GM18951 (cell line): Measurements from ENCODE around the gene NSD1.

Experiments used
- POLR2A ChIP-seq: IDR thresholded peaks from 4 replicates; pipeline ENCODE4 v1.6.1; 2011; ENCODE audit warnings: mild to moderate bottlenecking; ENCODE audit not compliant: insufficient read length, insufficient read depth; ENCODE audit errors: extremely low read depth
- in situ Hi-C: fragments of 300-500 bp; cut with MboI; formaldehyde crosslinking; loops from one replicate; pipeline ENCODE4 v1.12.0; 2022; ENCODE audit warnings: low sequenced_read_pairs, mixed read lengths, inconsistent platforms; ENCODE audit not compliant: unreplicated experiment

The NSD1 gene

DNA sequence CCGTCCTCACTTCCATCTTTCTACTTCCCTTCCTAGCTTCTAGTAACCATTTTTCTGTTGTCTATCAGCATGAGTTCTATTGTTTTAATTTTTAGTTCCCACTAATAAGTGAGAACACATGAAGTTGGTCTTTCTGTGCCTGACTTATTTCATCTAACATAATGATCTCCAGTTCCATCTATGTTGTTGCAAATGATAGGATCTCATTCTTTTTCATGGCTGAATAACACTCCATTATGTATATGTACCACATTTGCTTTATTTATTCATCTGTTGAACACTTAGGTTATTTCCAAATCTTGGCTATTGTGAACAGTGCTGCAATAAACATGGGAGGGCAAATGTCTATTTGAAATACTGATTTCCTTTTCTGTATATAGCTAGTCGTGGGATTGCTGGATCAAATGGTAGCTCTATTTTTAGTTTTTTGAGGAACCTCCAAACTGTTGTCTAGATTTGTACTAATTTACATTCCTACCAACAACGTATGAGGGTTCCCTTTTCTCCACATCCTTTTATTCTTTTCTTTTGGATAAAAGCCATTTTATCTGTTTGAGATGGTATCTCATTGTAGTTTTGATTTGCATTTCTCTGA lies 50.3 kb downstream of the NSD1 start:
- no peak for TF ChIP-seq POLR2A
- in situ Hi-C loops, result no loop called here

DNA sequence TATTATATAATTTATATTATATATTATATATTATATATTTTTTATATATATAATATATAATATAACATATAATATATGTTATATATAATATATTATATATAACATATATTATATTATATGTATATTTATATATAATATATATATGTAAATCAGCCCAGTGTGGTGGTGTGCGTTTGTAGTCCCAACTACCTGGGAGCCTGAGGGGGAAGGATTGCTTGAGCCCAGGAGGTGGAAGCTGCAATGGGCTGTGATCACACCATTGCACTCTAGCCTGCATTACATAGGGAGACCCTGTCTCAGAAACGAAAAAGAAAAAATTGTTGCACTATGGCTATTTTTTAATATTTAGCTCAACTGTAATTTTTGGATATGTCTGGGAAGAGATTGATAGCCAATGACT lies 52.4 kb downstream of the NSD1 start:
- no peak for TF ChIP-seq POLR2A
- in situ Hi-C loops, result no loop called here

DNA sequence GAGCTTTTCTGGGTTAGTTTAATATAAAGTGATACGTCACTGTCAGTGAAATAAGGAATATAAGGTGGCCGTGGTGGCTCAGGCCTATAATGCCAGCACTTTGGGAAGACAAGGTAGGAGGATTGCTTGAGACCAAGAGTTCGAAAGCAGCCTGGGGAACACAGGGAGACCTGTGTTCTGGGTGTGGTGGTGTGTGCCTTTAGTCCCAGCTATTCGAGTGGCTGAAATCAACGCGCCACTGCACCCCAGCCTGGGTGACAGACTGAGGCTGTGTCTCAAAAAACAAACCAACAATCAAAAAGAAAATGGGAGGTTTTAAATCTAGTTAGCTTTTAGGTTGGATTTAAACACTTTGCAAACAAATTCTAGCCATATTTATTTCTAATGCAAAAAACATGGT lies 53.1 kb downstream of the NSD1 start:
- in situ Hi-C loops, result no loop called here
- TF ChIP-seq POLR2A, result no peak

DNA sequence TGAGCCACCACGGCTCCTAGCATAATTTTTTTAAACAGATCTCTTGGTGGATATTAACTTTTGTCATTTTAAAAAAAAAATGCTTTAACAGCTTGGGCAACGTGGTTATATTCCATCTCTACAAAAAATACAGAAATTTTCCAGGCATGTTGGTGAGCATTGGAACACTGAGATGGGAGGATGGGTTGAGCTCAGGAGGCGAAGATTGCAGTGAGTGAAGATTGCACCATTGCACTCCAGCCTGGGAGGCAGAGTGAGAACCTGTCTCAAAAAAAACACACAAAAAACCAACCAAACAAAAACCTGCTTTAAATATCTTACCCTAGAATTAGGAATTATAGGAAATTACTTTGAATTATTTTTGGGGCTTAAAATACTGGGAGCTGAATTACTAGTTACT lies 55.2 kb downstream of the NSD1 start:
- no peak for TF ChIP-seq POLR2A
- in situ Hi-C loops, result no loop called here

DNA sequence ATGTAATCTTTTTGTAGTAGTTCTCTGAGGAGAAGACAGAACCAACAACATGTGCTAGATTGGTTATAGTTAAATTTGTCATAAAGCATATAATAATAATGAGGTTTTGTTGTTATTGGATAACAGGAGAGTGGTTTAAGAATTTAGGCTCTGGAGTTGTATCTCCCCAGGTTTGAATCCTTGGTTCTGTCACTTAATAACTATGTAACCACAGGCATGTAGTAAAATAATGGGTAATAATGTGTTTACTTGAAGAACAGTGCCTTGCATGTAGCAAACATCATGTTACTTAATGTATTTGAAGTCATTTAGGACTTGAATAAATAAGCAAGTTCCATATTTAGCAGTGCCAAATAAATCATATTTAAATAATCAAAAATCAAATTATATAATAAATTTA lies 55.8 kb downstream of the NSD1 start:
- in situ Hi-C loops, result no loop called here
- no peak for TF ChIP-seq POLR2A

DNA sequence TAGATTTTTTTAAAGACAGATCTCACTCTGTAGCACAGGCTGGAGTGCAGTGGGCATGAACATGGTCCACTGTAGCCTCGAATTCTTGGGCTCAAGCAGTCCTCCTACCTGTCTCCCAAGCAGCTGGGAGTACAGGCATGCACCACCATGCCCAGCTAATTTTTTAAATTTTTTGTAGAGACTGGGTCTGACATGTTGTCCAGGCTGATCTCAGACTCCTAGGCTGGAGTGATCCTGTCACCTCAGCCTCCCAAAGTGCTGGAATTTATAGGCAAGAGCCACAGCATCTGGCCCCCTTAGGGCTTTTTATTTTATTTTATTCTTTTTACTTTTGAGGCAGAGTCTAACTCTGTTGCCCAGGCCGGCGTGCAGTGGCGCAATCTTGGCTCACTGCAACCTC lies 56.4 kb downstream of the NSD1 start:
- in situ Hi-C loops, result no loop called here
- TF ChIP-seq POLR2A, result no peak

DNA sequence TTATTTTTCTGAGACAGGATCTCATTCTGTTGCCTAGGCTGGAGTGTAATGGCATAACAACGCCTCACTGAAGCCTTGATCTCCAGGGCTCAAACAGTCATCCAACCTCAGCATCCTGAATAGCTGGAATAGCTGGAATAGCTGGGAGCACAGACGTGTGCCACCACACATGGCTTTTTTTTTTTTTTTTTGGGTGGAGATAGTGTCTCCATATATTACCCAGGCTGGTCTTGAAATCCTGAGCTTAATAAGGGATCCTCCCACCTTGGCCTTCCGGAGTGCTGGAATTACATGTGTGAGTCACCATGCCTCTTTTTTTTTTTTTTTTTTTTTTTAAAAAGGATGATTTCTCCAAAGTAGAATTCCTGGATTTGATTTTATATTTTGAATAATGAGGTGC lies 60.7 kb downstream of the NSD1 start:
- no peak for TF ChIP-seq POLR2A
- in situ Hi-C loops, result no loop called here

DNA sequence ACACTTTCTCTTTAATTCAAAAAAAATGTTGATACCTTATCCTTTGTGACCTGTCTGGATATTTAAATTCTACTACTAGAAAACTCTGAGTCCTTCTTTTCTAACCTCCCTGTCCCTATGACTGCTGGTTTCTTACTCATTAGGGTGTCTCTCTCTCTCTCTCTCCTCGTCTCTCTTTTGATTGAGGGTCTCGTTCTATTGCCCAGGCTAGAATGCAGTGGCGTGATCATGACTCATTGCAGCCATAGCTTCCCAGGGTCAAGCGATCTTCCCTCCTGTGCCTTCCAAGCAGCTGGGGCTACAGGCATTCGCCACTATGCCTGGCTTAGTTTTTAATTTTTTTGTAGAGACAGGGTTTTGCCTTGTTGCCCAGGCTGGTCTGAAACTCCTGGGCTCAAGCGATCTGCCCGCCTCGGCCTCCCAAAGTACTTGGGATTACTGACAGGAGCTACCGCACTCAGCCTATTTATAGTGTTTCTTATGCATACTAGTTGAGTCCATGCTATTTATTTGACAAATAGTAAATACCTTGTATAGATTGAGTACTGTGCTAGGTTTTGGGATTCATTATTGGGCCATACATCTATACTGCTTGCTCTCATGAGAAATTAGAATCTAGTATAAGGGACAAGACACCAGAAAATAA lies 61.9 kb downstream of the NSD1 start:
- TF ChIP-seq POLR2A, result no peak

DNA sequence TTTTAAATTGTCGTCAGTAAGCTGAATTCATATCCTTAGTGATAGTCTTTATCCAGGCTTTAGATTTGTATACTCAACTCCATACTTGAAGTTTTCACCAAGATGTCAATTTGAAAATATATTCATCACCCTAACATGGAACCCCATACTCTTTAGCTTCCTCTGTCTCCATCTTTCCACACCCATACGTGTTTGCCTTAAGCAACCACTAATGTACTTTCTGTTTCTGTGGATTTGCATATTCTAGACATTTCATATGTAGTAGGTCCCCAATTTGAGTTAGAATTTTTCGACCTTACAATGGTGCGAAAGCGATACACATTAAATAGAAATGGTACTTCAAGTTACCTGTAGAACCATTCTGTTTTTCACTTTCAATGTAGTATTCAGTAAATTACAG lies 65.2 kb downstream of the NSD1 start:
- no peak for TF ChIP-seq POLR2A
- in situ Hi-C loops, result no loop called here

More for the DNA sequence above, 61.9 kb downstream of the NSD1 start:
- in situ Hi-C loops, result no loop called here

DNA sequence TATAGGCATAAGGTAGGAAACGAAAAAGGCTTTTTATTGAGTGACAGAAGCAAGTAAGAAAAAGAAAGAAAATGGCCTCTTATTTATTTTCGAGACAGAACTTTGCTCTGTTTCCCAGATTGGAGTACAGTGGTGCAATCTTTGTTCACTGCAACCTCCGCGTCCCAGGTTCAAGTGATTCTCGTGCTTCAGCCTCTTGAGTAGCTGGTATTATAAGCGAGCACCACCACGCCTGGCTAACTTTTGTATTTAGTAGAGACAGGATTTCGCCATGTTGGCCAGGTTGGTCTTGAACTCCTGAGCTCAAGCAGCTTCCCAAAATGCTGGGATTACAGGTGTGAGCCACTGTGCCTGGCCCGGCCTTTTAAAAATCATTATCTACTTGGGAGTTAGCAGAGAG lies 70.7 kb downstream of the NSD1 start:
- no peak for TF ChIP-seq POLR2A
- in situ Hi-C loops, result no loop called here

DNA sequence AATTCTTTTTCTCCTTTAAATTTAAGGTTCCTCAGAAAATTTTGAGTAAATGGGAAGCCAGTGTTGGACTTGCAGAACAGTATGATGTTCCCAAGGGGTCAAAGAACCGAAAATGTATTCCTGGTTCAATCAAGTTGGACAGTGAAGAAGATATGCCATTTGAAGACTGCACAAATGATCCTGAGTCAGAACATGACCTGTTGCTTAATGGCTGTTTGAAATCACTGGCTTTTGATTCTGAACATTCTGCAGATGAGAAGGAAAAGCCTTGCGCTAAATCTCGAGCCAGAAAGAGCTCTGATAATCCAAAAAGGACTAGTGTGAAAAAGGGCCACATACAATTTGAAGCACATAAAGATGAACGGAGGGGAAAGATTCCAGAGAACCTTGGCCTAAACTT lies 76.0 kb downstream of the NSD1 start:
- no peak for TF ChIP-seq POLR2A
- in situ Hi-C loops, result no loop called here

DNA sequence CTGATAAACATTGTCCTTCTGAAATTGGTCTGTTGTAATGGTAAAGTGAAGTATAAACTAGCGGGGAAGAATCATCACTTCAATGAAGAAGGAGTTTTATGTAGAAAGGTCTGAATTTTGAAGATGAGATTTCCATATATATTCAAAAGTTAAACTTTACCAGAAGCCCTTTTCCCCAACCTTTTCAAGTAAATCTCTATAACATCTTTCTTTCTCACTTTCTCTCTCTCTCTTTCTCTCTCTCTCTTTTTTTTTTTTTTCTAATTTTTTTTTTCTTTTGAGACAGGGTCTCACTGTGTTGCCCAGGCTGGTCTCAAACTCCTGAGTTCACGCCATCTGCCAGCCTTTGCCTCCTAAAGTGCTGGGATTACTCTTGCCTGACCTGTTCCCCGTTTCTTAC lies 78.7 kb downstream of the NSD1 start:
- TF ChIP-seq POLR2A, result no peak
- in situ Hi-C loops, result no loop called here

DNA sequence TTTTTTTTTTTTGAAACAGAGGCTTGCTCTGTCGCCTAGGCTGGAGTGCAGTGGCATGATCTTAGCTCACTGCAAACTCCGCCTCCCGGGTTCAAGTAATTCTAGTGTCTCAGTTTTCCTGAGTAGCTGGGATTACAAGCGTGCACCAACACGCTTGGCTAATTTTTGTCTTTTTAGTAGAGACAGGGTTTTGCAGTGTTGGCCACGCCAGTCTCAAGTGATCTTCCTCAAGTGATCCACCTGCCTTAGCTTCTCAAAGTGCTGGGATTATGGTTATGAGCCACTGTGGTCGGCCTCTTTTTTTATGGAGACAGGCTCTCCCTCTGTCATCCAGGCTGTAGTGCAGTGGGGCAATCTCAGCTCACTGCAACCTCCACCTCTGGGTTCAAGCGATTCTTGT lies 87.0 kb downstream of the NSD1 start:
- in situ Hi-C loops, result no loop called here
- no peak for TF ChIP-seq POLR2A

DNA sequence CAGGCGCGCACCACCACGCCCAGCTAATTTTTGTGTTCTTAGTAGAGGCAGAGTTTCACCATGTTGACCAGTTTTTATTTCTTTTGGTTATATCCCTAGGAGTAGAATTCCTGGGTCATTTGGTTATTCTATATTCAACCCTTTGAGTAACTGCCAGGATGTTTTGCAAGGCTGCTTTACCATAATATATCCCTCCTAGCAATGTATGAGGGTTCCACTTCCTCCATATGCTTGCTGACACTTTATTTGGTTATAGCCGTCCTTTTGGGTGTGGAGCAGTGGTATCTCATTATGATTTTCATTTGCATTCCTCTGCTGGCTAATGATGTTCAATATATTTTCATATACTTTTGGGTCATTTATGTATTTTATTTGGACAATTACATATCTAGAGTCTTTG lies 88.7 kb downstream of the NSD1 start:
- in situ Hi-C loops, result no loop called here
- TF ChIP-seq POLR2A, result no peak
